SW 1271 (cell line): ENCODE data around the gene LSM3.

Experiments used
- DNase-seq, 2 experiments: peaks; one replicate each; lab custom pipeline; 2025; lab: John Stamatoyannopoulos, UW

Gene LSM3

DNA sequence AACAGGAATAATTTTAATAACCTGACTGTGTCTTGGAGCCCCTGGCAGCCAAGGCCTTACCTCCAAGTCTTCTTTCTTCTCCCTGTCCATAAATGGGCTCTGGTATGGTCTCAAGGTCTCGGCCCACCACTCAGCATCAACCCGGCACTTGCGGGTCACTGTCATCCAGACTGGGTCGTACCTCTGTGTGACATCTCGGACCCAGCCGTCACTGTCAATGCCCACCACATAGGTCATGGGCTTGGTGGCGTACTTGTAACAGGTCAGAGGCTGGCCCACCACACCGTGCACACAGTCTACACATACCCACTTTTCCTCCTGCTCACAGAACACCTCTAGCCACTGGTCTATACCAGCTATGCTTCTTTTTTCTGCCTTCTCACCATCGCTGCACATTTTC is 20.7 kb upstream of the LSM3 start:
- no peak for DNase-seq

DNA sequence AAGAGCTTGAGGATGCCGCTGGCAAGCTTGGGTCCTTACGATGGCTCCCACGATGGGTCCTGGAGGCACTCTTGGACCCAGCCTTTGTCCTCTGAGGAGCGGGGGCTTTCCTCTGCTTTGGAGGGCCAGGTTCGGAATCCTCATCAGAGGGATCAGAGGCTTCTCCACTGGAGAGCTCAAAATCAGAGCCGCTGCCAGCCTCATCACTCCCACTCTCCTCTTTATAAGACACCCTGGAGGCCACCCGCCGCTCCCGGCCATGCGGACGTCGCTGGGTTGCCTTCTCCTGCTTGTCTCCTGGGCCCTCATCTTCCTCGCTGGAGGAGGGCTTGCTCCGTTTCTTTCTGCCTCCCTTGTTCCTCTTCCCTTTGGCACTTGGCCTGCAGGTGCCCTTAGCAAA is 20.2 kb upstream of the LSM3 start:
- no peak for DNase-seq

DNA sequence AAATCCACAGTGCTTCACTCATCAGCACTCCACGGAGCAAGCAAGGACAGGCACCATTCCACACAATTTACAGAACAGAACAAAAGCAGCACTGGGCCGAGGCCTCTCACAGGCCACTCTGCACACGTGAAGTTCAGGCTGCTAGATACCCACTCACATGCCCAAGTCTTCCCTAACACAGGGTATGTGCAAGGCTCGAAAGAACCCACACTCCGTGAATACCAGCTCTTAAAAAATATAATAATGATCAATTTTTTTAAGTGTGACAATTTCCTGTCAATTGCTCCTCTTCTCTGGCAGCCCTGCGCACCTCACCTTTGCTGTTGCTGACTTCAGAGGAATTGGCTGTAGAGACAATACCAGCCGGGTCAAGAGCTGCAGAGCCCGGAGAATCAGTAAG is 19.2 kb upstream of the LSM3 start:
- no peak for DNase-seq

- no peak for DNase-seq
These were observed 17.3 kb upstream of the LSM3 start for GRCh38 chr3:14161282-14161681.

DNA sequence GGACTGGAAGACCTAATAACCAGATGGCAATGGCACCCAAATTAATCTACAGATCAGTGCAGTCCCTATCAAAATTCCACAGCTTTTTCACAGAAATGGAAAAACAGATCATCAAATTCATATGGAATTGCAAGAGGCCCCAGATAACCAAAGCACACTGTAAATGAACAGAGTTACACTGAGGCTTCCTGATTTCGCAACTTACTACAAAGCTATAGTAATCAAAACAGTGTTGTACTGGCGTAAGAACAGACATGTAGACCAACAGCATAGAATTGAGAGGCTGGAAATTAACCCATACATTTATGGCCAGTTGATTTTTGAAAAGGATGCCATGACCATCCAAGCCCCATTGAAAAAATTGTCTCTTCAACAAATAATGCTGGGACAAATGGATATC is 16.4 kb upstream of the LSM3 start:
- no peak for DNase-seq

DNA sequence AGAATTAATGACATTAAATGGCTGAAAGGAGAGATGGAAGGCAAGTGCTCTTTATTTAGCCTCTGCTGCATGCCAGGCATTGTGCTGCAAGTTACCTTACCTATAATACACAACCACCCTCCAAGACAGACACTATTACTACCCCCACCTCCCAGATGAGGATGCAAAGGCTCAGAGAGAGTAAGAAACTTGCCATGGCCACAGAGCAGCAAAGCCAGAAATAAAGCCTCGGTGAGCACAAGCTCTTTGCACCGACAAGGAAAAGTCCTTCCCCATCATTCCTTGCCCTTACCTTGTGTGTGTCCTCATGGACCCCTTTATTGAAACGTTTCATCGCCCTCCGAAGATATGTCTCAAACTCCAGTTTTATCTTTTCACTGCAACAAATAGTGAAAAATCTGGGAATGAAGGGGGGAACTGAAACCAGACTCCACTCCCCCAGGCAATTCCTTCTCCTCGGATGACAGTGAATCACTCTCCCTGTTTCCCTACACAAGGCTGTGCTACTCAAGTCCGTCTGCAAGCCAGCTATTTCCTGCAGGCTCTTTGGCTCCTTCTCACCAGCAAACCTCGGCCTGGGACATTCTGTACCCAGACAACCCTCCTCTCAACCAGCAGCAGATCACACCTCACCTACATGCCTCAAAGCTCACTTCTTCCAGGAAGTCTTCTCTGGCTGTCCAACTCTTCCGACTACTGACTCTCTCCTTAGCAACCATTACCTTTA is 11.6 kb upstream of the LSM3 start:
- no peak for DNase-seq

DNA sequence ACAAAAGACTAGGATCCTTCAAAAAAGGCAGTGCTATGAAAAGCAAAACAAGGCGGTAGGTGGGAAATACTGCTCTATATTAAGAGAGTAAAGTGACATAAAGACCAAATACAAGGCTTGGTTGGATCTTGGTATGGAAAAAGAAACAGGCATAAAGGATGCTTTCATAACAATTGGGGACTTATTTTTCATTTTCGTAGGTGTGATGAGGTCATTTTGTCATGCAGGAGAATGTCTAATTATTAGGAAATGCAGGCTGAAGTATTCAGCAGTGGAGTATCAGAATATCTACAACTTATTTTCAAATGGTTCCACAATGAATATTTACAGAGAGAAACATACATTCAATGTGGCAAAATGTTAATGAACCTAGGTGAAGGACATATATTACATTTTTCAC is 9.2 kb upstream of the LSM3 start:
- no peak for DNase-seq

- no peak for DNase-seq
These were observed 8.7 kb upstream of the LSM3 start for GRCh38 chr3:14169871-14170270.

DNA sequence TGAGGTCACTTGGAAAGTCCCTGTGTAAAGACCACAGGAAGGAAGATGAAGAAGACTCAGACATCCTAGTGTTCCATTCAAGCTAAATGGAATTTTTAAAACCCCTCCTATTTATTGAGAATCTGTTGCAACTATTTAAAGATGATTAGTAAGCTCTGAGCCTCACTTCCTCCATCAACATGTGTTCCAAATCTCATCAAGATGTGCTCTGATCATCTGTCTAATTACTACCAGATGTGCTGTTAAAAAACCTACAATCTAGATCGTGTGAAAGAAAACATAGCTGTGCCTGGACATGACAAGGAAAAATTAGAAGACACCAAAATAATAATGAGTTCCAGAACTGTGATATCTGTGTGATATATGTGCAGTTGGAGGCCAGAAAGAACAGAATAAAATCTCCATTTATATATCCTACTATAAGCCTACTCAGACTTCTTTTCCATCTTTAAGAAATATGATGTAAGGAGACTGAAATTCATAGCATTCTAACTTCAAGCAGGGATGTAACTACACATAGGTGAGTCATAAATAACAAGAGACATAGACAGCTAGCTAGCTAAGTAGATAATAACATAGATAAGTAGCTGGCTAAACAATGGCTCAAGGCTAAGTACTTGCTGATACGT is 8.0 kb upstream of the LSM3 start:
- DNase-seq, result no peak

DNA sequence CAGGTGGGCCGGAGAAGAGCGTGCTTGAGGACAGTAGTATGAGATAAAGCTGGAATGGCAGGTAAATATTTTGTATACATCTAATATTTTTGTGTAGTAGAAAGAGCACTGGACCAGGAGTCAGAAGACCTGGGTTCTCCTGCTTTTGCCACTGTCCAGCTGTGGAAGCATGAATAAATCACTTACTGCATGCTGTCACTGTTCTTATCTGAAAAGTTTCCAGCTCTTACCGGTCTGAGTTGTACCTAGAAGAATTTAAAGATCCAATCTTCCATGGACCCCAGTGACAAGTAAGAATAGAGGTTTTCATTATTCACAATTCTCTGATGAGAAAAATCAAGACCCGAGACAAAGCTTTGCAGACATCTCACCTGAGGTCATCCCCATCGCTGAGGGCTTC is 6.1 kb upstream of the LSM3 start:
- DNase-seq, result no peak

DNA sequence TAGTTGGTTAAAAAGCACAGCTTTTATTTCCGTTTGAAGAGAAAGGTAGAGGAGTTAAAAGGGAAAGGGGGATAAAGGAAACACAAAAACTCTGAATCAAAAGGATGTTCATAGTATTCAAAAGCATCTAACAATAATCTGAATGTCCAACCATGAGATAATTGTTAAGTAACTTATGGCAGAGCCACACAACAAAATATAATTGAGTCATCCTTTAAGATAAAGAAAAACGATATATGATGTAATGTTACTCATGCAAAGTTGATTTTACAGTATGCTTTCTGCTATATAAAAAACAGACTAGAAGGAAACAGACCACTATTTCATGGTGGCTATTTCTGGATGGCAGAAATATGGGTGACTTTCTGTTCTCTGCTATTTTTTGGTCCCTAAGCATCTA is 4.1 kb upstream of the LSM3 start:
- DNase-seq, result no peak

GRCh38 chr3:14175383-14176037 is 3.1 kb upstream of the LSM3 start:
- no peak for DNase-seq

DNA sequence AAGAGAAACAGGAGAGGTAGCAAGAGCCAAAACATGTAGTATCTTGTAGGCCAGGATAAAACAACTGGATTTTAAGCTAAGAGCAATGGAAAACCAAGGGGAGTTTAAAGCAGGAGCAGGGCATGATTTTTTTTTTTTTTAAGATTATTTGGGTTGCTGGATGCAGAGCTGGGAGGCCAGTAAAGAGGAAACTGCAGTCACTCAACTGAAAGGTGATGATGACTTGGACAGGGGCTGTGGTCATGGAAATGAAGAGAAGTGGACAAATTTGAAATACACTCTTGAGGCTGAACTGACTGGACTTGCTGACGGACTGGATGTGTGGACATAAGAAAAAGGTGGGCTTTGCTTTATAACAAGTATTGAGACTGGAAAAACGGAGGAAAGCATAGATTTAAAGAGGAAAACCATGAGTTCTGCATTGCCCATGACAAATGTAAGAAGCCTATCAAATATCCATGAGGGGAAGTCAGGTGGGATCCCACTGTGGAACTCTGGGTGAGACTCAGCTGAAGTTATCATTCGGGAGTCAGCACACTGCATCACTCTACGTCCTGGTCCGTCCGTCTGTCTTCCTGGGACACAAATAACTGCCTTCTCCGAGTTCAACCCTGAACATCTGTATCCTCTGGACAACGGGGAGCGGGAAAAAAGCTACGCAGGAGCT is 904 bp upstream of the LSM3 start:
- peak in 1 of 2 experiments; percentile 59 for DNase-seq

DNA sequence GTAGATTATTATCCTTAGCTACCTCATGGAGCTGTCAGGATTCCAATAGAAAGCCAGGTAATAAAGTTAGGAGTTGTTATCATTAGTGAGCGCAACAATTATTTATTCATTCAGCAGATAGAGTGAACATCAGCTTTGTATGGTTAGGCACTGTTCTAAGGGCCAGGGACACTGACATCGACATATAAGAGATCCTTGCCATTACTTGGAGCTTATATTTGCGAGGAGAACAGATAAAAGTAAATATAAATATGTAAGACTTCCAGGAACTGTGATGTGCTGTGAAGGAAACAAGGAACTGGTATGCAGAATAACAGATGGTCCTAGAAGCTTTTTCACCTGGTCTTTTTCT is 473 bp downstream of the LSM3 start:
- no peak for DNase-seq

DNA sequence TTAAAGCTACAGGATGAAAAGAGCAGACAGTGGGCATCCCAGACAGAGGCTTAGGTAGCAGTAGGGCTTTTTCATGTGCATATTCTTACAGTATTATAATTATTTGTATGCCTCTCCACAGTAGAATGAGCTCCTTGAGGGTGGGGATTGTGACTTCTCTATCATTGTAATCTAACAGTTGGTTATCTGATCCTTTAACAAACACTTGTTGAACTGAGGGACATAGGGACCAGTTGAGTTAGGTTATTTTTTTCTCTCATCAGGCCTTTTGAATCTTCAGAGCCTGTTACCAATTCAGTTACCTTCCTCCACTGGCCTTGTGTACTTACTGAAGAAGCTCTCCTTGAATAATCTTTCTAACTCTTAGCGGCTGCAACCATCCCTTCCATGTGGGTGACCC is 1.2 kb downstream of the LSM3 start:
- DNase-seq, result no peak

DNA sequence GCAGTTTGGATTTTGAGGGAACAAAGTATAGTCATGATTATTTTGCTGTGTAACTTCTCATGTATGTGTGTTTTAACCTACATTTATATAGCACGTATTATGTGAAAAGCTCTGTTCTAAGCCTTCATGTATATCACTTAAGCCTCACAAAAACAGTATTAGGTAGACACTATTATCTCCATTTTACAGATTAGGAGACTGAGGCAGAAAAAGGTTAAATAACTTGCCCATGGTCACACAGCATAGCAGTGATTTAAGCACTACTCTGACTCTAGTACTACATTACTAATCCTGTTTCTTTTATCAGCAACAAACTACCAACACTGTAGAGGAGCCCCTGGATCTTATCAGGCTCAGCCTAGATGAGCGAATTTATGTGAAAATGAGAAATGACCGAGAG is 2.6 kb downstream of the LSM3 start:
- DNase-seq, result no peak

DNA sequence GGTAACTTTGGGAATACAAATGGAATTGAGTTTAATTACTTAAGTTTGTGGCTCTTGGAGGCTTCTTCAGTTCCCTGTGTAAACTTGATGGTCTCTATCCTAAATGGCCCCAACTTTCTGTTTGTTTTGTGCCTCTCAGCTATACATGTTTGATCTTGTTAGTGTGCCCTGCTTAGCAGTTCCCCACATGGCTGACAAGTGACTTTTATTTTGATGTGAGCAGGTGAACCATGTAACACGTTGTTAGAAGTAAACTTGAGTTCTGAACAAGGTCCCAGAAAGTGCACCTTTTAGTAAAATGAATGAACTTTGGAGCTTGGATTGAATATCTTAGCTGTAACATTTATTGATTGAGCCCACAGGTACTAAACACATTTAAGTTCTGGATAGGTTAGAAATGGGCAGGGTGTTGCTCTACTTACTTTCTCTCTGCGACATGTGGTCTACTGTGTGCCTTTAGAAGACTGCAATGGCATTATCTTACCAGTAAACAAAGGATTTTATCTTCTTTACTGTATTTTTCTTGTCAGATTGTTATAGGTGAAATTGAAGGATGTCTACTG is 4.5 kb downstream of the LSM3 start:
- DNase-seq, result no peak

- no peak for DNase-seq
These were observed 8.3 kb downstream of the LSM3 start for GRCh38 chr3:14186854-14187458.

DNA sequence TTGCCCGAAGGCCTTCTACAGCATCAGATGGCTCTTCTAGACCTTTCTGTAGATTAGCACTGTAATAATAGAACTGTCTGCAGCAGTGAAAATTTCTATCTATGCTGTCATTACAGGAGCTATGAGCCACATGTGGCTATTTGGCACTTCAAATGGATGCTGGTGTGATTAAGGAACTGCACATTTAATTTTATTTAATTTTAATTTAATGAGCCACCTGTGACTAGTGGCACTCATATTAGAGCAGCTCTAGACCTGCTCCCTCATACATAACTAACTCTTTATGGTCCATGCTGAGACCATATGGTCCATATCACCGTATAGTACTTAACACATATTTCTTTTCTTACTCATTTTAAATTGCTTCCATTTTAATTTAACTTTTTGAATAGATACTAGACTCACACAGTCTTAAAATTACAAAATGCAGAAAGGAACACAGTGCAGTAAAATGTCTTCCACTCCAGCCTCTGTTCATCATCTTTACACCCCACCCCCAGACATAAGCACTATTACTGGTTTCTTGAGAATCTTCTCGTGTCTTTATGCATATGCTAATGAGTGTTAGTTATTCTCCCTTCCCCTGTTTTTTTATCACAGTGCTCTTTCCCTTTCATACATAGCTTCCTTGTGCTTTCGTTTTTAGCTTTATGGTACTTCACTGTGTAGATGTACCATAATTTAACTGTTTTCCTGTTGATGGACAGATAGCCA is 9.6 kb downstream of the LSM3 start:
- no peak for DNase-seq

- no peak for DNase-seq
These were observed 16.2 kb downstream of the LSM3 start for GRCh38 chr3:14194865-14195264.

- no peak for DNase-seq
These were observed 21.0 kb downstream of the LSM3 start for GRCh38 chr3:14199641-14200040.

DNA sequence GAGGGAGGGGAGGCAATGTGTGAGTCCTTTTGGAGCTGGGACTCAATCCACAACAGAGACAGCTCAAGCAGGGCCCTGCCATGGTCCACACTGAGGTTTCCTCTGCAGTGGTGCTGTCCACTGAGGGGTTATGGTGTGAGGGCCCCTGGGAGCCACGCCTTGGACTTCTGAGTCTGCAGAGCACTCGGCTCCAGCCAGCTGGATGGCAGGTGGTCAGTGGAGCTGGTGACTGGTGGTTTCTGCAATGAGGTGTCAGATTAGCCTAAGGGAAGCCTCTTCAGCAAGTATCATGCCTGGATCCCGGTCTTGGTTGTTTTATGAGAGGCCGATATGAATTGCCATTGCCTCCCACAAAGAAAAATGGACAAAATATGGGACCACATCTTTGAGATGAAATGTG is 21.7 kb downstream of the LSM3 start:
- DNase-seq, result no peak
